Head of caudate nucleus (tissue), 42 donors: ENCODE data around the gene PEX11A.
A peak's percentile ranks its signal among the peaks of the same experiment; 100 is the strongest.
"Not testable (repeated sequence)": the region's sequence is repeated elsewhere in the genome, so short reads cannot be mapped to it uniquely, and the experiment has no call there.

Source experiments
- DNase-seq, 42 donors: peaks; one replicate each; pipeline versions ENCODE4 v3.0.0 to v3.0.0-alpha.2; 2020 to 2021; ENCODE audit warnings: mixed read lengths in 7 of 42
- intact Hi-C: fragments of 100-400 bp; cut with DNase I; formaldehyde crosslinking; loops from one replicate; pipeline ENCODE4 v1.15.0; 2022

PEX11A gene

DNA sequence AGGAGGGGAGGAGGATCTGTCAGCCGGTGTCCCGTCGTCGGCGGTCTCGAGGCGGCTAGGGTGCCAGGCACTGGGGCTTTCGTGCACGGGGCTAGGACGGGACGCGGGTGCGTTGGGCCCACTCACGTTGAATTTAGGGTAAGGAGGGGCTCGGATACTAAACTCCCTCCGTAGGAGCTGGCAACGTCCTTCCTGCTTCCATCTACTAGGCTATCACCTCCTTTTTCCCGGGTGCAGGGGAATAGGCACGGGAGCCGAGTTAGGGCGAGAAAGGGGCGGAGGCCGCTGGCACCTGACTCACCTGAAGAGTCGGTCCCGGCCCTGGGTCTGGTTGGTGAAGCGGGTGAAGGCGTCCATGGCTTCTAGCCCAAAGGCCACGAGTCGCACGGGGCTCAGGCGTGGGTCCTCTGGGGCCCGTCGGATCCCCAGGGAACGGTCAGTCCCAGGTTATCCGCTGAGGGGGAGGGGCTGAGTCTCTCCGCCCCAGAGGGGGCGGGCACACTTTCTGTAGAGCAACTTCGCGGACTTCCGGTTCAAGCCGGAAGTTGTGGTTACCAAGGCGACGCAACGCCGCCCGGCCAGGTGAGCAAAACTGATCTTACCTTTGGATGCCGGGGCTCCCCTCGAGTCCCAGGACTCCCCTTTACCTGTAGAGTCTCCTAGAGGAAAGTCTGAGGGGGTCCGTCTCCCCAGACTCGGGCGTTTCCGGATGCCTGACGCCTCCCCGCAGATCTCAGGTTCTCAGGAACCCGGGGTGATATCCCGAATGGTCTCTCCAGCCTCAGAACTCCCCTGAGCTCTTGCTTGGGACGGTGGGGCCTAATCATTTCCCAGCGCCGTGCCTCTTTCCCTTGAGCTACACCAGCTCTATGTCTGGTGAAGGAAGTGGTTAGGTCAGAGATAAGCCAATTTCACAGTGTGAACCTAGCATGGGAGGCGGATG is at the start of gene PEX11A, which contains the start of gene WDR93:
TSS of gene PEX11A (minus strand) at position 479 of the 943 bp plus-strand sequence. CDS start at position 357, 122 bp downstream.
TSS of gene WDR93 (plus strand) at position 536 of the 943 bp plus-strand sequence. CDS start 10,936 bp downstream, outside the sequence.
- DNase-seq = peak; percentile 49 to 84 (median 70)
- intact Hi-C loops = no loop called here

DNA sequence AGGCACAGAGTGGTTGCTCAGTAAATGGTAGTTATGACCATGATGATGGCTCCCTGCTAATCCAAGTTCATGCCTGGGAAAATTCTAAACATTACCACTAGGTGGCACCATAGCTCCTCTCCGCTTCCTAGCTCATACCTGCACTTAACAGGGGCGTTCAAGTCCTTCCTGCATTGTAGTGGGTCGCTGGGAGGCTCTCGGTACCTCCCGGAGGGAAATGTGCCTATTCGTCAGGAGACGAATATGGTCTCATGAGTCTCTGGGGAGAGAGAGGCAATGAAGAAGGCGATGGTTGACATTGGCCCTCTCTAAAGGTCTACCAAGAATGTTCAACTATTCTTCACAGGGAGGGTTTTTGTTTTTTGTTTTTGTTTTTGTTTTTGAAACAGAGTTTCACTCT is 49.6 kb upstream of the PEX11A start:
- DNase-seq = peak in 28 of 42 donors; percentile 27 to 84 (median 62)
- intact Hi-C loops = no loop called here

- DNase-seq = no peak
- intact Hi-C loops = no loop called here
Observed at GRCh38 chr15:89735773-89736172, 45.2 kb upstream of the PEX11A start.

GRCh38 chr15:89732451-89733172 is 42.1 kb upstream of the PEX11A start:
- intact Hi-C loops = no loop called here

DNA sequence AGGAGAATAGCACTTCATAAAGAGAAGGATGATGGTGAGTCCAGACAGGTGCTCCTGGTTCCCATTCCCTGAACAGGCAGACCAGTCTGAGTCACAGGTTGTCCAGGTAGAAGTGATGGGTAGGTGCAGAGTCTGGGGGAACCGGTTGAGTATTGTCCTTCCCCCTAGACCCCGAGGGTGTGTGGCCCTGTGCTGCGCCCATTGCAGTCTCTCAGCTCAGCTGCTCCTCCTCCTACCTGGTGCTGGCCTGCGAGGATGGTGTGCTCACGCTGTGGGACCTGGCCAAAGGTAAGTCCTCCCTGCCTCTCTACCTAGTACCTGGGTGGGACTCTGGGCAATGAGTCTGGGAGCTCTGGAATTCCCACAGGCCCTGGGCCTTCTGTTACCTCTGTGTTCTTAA is 40.7 kb upstream of the PEX11A start:
- intact Hi-C loops = no loop called here

More at GRCh38 chr15:89732451-89733172, 42.1 kb upstream of the PEX11A start:
- DNase-seq = peak in 1 of 42 donors; percentile 14

GRCh38 chr15:89728254-89728653 is 37.7 kb upstream of the PEX11A start:
- peak in 1 of 42 donors; percentile 1 for DNase-seq
- intact Hi-C loops = no loop called here

More for the DNA sequence above, 40.7 kb upstream of the PEX11A start:
- DNase-seq = peak in 1 of 42 donors; percentile 15

DNA sequence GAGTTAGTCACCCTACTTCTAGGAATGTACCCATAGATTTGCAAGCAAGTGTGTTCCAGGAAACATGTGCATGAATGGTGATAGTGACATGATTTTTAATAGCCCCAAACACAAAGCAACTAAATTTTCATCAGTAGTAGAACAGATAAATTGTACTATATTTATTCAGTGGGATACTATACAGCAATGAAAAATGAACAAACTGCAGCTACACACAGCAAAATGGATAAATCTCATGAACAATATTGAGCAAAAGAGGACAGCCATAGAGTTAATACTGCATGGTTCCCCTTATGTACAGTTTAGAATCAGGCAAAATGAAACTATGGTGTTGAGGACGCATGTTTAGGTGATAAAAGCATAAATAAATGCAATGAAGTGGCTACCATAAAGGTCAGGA is 34.5 kb upstream of the PEX11A start:
- no peak for DNase-seq
- intact Hi-C loops = no loop called here

GRCh38 chr15:89724621-89725020 is 34.1 kb upstream of the PEX11A start:
- no peak for DNase-seq

DNA sequence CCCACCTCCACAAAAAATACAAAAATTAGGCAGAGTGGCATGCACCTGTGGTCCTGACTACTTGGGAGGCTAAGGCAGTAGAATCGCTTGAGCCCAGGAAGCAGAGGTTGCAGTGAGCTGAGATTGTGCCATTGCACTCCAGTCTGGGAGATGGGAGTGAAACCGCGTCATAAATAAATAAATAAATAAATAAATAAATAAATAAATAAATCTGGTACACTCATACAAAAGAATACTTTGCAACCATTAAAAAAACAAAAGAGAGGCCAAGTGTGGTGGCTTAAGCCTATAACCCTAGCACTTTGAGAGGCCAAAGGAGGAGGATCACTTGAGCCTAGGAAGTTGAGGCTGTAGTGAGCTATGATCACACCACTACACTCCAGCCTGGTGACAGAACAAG is 32.5 kb upstream of the PEX11A start:
- DNase-seq = no peak
- intact Hi-C loops = no loop called here

More at GRCh38 chr15:89724621-89725020, 34.1 kb upstream of the PEX11A start:
- intact Hi-C loops = no loop called here

- intact Hi-C loops = no loop called here
- no peak for DNase-seq
Observed at GRCh38 chr15:89714775-89715174, 24.2 kb upstream of the PEX11A start.

- DNase-seq = no peak
- intact Hi-C loops = no loop called here
Observed at GRCh38 chr15:89707577-89707976, 17.0 kb upstream of the PEX11A start.

DNA sequence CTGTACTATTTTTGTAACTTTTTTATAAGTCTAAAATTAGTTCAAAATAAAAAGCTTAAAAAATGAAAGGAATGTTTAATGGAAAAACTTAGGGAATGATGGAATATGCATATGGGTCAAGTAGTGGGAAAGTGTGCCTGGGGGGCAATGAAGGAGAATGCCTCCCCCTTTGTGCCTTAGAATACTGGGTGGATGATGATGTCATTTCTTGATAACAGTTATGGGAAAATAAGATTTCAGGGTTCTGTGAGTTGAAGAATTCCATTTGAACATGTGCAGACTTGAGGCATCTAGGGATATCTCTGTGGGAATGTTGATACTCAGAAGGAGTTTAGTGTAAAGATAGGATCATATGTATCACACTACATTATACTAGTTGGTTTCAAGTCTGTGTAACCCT is 13.9 kb upstream of the PEX11A start:
- intact Hi-C loops = no loop called here
- DNase-seq = no peak

- no peak for DNase-seq
- intact Hi-C loops = no loop called here
Observed at GRCh38 chr15:89695198-89695597, 4.6 kb upstream of the PEX11A start.

DNA sequence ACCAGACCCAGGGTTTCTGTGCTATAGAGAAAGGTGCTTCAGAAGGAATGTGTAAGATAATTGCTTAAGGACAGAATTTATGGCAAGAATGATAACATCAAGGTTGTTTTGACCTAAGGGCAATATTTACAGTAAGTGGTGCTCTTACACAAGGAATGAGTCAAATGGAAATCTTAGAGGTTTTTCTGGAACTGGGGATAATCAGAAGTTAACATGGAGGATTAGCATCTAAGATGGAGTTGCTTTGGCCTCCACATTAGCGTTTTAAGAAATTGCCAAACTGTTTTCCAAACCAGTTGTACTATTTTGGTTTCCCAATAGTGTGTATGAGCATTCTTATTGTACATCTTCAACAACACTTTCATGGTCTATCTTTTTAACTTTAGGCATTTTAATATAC is 3.1 kb upstream of the PEX11A start:
- intact Hi-C loops = no loop called here
- DNase-seq = no peak

DNA sequence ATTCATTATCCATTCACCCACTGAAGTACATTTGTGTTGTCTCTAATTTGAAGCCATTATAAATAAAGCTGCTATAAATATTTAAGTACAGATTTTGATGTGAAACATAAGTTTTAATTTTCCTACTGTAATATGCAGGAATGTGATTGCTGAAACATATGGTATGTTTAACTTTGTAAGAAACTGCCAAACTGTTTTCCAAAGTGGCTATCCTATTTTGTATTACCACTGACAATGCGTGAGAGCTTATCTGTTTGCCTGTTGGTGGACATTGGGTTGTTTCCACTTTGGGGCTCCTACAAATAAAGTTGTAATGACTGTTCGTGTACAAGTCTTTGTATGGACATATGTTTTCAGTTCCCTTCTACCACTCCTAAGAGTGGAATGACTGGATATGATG is 2.5 kb upstream of the PEX11A start:
- intact Hi-C loops = no loop called here
- DNase-seq = no peak

DNA sequence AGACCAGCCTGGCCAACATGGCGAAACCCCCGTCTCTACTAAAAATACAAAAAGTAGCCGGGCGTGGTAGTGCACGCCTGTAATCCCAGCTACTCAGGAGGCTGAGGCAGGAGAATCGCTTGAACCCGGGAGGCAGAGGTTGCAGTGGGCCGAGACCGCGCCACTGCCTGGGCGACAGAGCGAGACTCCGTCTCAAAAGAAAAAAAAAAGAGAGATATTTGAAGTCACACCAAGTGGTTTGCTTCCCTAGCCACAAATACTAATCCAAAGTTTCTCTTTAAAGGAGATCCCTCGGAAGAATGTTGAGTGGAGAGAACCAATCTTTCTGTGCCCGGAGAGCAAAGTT is 651 bp downstream of the PEX11A start:
- DNase-seq, intact Hi-C loops: not testable (repeated sequence)

- intact Hi-C loops = no loop called here
- DNase-seq = no peak
Observed at GRCh38 chr15:89686522-89686921, 4.0 kb downstream of the PEX11A start.

- no peak for DNase-seq
- intact Hi-C loops = no loop called here
Observed at GRCh38 chr15:89685995-89686394, 4.6 kb downstream of the PEX11A start.

- no peak for DNase-seq
- intact Hi-C loops = no loop called here
Observed at GRCh38 chr15:89681146-89681545, 9.4 kb downstream of the PEX11A start.

DNA sequence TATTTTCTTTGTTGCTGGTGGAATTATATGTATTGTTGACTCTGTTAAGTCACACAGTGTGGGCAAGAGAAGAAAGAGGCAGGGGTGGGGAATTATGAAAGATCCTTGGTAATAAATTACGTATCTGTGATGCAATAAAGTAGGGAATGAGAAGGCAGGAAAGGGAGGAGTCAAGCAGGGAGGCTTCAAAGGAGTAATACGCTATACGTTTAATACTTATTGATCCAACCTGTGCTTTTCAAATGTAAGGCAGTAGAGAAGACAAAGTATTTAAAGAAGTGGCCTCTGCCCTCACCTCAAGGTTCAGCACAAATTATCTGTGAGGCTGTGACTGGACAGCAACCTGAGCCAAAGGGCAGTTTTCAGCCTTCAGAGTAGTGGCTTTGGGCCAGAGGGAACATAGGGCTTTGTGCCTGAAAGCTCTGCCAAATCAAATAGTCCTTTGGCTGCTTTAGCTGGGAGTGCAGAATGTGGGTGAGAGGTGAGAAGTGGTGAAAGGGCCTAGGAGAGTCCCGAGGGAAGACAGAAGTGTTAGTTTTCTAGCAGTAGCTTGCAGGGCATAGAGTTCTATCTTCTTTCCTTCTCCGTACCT is 10.2 kb downstream of the PEX11A start:
- intact Hi-C loops = no loop called here
- peak in 12 of 42 donors; percentile 19 to 65 (median 44) for DNase-seq
